RKO (cell line): ENCODE measurements around the gene OSBPL6.
"Not testable (repeated sequence)": the region's sequence is repeated elsewhere in the genome, so short reads cannot be mapped to it uniquely, and the experiment has no call there.

Experiments used
- DNase-seq: peaks from one replicate; pipeline ENCODE4 v3.0.0-alpha.2; 2016; ENCODE audit warnings: low spot score

The OSBPL6 gene

DNA sequence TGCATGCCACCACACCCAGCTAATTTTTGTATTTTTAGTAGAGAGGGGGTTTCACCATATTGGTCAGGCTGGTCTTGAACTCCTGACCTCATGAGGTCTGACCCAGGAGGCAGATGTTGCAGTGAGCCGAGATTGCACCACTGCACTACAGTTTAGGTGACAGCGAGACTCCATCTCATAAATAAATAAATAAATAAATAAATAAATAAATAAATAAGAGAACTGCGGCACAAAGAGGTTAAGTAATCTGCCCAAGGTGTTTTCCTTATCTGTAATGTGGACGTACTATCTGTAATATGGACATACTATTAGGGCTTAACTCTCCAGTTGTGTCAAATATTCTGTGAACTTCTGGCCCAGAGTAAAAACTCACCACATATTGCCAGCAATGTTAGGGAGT is 4.1 kb downstream of the OSBPL6 start:
- not testable (repeated sequence) for DNase-seq

DNA sequence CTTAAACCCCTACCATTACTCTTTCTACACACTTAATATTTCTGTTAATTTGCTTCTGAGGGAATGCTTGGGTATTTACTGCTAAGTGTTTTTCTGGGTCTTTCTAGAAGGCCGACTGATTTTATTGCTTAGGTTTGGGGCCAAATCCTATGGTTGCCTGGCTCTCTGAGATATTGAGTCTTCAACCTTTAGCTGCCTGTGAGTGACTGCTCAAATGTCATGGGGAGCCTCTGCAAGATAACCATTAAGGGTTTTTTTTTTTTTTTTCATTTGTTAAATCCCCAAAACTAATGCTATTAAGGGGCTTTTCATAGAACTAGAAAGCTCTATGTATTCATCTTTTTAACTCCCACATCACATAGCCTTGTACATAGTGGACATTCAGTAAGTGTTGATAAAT is 5.0 kb downstream of the OSBPL6 start:
- DNase-seq = no peak

DNA sequence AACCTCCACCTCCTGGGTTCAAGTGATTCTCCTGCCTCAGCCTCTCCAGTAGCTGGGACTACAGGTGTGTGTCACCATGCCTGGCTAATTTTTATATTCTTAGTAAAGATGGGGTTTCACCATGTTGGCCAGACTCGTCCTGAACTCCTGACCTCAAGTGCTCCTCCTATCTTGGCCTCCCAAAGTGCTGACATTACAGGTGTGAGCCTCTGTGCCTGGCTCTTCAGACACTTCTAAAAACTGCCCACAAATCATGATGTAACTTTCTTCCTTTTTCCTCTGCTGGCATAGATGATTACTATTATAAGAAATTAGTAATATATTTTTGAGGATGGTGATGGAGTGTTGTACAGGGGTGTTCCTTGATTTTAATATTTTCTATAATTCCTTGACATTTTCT is 6.0 kb downstream of the OSBPL6 start:
- no peak for DNase-seq

DNA sequence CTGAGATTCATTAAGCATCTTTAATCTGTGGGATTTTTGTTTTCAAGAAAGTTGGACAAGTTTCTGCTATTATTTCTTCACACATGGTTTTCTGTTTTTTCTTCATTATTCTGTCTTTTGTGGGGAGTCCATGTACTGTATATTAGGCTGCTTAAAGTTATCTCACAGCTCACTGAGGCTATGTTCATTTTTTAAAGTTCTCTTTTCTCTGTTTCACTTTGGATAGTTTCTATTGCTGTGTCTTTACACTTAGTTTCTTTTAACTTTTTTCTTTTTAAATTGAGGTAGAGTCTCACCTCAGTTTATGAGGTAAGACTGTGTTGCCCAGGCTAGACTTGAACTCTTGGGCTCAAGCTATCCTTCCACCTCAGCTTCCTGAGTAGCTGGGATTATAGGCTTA is 8.6 kb downstream of the OSBPL6 start:
- no peak for DNase-seq

DNA sequence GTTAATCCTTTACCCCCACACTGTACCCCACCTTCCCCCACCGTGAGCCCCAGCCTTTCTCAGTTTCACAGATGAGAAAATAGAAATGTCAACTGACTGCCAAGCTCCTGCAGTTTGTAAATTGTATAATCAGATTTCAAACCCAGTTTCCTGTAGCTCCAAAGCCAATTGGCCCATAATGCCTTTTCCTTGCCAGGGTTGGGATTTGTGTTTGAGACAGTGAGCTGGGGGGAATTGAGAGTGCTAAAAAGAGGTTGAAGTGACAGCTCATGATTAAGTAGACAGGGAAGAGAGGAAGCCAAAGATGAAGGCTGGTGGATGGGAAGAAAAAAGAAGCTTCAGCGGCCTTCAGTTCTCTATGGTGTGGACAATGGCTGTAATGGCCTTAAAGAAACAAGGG is 10.7 kb downstream of the OSBPL6 start:
- no peak for DNase-seq

DNA sequence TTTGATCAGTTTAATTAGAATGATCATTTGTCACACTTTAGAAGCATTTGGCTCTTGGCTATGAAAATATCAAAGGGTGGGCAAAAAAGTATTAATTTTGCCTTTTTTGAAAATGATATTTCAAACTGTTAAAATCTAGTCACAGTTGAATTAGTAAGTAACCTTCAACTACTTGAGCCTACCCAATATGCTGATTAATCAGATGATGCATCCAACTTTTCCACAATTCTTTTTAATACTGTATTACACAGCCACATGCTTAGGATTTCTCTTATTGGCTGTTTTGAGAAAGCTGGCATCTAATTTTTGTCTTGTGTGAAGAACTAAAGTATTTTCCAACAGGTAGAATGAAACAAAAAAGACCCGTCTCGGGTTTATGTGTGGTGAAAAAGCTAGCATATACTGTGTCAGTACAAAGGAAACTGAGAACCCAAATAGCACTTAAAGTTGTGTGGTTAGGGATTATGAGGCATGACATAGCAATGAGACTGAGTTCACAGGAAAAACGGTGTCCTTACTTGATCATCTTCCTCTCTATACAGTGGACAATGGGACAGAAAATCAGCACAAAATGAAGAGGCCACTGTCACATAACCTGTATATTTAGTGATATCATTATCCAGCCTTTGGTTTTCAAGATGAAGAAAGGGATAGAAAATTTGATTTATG is 11.7 kb downstream of the OSBPL6 start:
- DNase-seq = peak; percentile 56

DNA sequence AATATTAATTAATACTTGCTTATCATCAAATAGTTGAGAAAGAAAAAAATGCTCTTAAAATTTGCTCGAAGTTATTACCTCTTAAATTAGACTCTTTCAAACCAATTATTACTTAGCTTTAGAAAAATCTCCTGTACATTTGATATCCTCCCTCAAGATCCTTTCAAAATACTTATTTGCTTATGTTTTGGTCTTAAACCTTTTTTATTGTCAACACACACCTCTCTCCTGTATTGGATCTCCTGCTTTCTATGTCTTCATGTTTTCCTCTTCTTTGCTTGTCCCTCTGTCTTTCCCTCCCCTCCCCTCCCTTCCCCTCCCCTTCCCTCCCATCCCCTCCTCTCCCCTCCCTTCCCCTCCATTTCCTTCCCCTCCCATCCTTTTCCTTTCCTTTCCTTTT is 14.0 kb downstream of the OSBPL6 start:
- DNase-seq = no peak

DNA sequence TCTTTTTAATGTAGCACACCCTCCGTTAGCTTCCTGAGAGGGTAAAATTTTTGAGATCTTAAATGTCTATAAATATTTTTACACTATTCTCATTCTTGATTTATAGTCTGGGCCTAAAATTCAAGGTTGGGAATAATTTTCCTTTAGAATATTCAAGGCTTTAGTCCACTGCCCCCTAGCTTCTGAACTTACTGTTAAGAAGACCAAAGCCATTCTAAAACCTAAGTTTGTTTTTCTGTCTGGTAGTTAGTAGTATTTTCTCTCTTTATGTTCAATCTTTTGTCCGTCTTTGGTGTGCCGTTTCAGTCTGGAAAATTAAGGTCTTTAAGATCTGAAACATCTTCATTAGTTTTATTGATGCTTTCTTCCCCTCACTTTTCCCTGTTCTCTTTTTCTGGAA is 14.5 kb downstream of the OSBPL6 start:
- DNase-seq = peak; percentile 2

DNA sequence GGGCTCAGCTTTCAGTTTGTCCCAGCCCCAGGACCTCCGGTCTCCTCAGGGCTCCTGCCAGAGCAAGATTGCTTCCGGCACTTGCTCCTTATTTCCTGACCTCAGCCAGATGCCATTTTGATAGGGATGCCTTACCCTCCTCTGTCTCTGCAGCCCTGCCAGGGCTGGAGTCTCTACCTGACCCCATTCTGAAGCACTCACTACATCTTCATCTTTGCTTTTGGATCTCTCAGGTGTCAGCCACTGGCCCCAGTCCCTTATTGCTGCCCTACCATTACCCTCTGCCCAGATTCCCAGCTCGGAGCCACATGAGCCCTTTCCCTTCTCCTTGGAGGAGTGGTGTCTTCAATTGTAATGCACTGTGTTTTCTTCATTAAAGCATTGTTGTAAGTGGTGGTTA is 17.1 kb downstream of the OSBPL6 start:
- DNase-seq = no peak

DNA sequence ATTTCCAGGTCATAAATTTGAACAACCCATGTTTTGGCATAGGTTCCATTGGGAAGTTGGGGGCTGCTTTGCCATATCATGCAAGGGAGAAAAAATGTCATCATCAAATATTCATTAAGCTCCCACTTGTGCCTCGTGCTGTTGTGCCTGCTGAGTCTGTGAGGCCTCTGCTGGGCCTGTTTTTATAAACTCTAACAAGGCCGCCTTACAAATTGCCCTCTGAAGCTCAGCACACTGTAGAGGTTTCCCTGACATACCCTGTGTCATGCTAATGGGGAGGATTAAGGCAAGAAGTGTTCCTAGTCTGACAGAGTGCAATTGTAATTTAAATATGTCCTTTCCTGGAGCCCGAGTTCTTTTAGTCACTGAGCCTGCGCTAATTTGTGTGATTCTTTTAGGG is 17.6 kb downstream of the OSBPL6 start:
- DNase-seq = no peak

DNA sequence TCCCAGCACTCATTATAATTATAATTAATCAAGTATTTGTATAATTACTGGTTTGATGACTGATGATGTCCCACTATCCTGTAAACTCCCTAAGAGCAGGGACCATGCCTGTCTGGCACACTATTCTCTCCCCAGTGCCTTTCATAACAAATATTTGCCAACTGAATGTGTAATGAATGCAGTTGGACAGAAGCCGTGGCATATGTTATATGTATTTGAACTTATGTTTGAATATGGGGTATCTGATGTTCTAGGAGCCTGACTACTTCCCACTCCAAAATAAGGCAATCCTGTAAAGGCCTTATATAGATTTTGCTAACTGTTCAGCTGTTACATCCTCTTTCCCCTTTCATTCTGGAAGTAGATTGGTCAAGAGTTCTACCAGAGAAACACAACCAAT is 19.7 kb downstream of the OSBPL6 start:
- DNase-seq = no peak

DNA sequence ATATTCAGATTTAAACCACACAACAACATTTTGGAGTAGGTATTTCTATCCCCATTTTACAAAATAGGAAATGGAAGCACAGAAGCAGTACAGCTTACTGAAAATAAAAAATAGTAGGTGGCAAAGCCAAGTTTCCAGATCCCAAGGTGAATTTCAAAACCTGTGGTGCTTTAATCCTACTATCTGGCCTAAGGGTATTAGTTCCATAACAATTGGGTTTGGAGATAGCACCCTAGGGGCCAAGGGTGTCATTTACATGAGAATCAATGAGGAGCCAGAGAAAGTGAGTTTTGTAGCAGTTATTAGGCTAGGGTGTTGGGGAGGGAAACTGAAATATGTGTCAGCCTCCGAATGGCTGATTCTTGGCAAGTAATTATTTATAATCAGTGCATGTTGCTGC is 24.9 kb downstream of the OSBPL6 start:
- no peak for DNase-seq

DNA sequence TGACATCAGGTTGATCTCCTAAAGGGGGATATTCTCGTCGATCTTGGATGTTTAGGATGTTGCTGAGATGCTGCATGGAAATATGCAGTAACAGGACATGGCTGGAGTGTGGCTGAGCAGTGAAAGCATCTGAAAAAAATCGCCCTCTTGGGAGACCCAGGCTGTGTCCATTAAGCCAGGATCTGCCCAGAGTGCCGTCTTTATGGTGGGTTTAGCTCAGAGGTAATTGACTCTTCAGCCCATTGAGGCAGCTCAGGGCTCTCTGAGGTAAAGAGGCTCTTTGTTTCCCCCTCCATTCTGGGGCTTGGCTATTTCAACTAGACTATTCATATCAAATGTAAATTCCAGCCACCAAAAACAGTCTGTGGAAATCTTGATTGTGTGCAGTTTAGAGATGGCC is 26.5 kb downstream of the OSBPL6 start:
- DNase-seq = no peak

DNA sequence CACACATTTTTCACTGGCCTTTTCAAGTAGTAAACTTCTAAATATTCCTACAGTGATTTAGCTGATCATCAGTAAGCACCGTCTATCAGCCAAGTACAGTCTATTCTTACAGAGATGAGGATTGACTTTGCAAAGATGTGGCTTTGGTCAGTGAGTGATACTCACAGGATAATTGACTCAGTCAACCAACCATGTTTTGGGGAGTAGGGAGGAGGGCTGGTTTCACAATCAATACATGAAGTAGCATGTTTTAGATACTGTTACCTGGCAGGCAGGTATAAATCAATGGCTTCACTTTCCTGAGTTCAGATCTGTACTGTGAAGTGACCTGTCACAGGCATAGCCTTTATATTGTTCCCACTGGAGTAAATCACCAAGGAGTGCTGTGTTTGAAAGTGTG is 27.2 kb downstream of the OSBPL6 start:
- DNase-seq = no peak

DNA sequence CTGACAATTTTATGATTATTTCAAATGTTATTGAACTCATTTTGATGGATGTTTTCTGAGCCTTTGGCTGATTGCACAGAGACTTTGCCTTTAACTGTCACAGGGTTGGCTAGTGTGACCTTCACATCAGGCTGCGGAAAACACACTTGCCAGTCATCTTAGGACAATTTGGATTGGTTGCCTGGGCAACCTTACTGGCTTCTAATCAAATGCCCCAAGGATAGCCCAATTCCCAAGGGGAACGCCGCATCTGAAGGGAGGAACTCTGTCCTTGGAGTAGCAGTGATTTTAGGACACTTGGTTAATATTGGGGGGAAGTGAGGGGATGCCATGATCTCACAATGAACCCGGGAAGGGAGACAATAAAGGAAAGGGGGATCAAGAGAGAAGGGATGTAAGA is 29.5 kb downstream of the OSBPL6 start:
- DNase-seq = no peak

DNA sequence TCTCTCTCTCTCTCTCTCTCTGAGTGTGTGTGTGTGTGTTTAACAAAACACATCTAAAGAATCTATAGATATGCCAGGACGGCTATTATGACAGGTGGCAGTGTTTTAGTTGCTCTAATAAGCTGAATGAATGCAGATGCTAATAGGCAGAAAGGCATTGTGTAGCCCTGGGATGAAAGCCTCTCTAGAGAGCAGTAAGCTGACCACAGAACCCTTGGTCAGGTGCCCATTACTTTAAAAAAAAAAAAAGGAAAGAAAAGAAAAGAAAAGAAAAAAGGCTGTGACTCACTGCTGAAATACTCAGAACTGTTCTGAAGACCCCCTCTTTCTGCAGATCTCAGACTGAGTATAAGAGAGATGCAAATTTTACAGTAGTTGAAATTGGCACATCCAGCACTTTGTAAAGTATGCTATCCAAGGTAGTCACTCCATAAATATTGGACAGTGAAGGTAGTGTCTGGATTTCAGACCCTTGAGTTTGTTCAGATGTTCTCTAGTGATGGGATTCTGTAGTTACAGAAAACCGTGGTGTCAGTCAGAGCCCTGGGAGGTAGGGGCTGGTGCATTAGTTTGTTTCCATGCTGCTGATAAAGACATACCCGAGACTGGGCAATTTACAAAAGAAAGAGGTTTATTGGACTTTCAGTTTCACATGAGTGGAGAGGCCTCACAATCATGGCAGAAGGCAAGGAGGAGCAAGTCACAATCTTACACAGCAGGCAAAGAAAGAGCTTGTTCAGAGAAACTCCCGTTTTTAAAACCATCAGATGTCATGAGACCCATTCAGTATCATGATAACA is 30.9 kb downstream of the OSBPL6 start:
- no peak for DNase-seq

DNA sequence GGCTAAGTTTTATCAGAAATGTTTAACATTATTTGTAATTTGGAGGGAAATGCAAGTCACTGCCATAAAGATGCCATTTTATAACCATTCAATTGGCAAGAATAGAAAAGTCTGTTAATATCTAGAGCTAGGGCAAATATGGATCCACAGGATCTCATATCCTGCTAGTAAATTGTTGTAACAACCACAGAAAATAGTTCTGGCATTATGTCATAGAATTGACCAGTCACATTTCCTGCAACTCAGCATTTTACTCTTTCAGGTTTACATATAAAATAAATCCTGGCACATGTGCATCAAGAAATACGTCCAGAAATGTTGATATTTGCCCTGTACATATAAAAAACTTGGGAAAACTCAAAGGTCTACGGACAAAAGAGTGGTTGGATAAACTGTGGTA is 32.9 kb downstream of the OSBPL6 start:
- peak; percentile 12 for DNase-seq

DNA sequence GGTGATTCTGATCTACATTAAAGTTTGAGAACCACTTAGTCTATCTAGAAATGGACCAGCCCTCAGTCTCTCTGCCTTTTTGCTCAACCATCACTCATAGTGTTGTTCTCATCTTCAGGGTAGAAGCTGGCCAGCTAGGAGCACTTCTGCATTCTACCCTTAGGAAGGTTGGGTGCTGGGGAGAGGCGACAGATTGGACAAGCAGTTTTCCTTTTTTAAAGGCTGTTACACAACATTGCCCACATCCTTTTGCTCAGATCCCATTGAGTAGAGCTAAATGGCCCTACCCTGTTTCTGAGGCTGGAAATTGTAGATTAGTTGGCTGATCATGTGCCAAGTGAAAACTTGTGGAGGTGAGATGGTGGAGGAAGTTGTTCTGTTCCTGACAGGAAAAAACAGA is 35.6 kb downstream of the OSBPL6 start:
- no peak for DNase-seq

DNA sequence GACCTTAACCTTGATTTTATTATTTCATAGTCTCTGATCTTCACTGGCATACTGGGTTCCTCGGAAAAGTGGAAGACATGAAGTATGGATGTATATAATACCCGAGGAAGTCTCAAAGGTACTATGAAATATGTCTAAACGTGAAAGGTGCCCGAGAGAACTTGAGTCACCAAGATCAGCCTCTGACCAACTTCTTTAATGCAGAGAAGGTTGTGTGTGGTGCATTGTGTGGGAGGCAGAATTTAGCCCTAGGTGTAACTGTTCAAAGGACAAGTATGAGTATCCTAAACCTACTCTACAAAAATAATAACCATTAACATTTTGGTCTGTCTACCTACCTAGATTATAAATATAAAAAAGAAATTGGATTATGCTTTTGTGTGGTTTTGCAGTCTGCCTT is 36.1 kb downstream of the OSBPL6 start:
- DNase-seq = no peak

DNA sequence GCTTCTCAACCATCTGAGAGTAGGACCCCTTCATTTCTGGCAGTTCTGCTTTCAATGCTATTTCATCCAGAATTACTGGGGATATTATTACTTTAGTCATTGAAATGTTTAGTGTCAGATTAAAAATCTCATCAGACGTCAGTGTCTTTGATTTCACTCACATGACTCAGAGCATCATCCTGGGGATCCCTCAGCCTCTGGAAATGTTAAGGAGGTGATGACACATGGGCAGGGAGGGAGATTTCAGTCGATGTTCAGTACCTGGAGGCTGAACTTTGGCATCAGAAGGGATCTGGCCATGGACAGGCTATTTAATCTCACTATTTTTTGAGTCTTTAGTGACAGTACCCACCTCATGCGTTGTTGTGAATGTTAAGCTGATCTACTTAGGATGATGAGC is 39.1 kb downstream of the OSBPL6 start:
- DNase-seq = no peak

DNA sequence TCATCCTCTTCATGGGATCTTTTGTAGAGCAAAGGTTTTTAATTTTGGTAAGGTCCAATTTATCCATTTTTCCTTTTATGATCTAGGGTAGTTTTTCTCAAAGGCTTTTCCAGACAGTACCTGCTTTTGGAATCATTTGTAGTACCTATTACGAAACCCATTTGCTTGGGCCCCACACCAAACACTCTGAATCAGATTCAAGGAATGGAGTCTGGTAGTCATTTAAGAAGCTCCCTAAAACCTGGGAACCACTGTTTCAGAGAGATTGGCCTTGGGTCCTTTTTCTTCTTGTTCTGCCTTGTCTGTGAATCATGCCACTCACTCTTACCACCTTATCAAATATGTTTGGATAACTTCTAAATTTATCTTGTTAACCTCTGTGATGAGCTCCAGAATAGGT is 40.3 kb downstream of the OSBPL6 start:
- DNase-seq = no peak

DNA sequence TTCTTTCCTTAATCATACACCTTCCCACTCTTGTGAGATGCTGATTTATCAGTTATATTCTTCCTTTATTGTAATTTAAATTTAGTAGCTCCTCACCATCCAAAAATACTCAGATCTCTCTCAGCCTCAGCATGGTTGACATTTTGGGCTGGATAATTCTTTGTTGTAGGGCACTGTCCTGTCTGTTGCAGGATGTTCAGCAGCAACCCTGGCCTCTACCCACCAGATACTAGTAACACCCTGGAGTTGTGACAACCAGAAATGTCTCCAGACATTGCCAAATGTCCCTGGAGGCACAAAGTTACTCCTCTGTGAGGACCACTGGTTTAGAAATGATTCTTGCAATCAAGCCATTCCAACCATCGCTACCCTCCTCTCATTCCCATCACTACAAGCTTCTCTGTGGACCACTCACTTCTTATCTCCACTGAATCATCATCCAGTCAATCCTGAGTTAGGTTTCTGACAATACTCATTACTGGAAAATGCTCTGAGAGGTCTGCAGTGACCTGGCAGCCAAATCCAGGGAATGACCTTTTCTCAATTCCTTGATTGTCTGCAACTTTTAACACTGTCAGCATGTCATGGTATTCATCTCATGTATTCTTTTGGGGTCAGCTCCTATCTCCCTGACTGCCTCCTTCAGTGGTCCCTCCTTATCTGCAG is 43.3 kb downstream of the OSBPL6 start:
- peak; percentile 18 for DNase-seq

DNA sequence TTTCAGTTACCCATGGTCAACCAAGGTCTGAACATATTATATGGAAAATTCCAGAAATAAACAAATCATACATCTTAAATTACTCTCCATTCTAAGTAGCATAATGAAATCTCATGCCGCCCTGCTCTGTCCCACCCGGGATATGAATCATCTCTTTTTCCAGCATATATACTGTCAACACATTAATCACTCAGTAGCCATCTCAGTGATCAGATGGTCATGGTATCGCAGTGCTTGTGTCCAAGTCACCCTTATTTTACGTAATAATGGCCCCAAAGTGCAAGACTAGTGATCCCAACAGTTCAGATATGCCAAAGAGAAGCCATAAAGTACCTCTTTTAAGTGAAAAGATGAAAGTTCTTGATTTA is 43.8 kb downstream of the OSBPL6 start:
- peak; percentile 37 for DNase-seq

DNA sequence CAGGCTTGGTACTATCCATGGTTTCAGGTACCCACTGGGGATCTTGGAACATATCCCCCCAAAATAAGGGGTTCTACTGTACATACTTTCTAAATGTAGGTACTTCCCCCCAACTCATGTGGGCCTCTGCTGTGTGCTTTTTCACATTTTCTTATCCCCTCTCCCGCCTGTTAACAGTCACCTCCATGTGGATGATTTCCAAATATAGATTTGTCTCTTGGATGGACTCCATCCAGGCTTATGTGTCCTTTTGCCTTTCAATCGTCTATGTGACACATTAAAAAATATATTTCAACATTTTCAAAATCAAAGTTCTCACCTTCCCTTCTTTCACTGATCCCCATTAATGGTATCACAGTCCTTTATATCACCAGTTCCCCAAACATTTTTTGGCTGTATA is 44.4 kb downstream of the OSBPL6 start:
- no peak for DNase-seq
